ENCODE data around the gene TMCC2.

TMCC2 gene

GRCh38 chr1:205216588-205216987 lies 11.2 kb upstream of the TMCC2 start:
- no peak overlapping the region for H3K27ac ChIP-seq
- TF ChIP-seq CTCF (IDR thresholded peaks at IDR 0.05) (no peak), ZFX (IDR thresholded peaks at IDR 0.05; ENCODE audit: borderline replicate concordance) (no peak)

- TF ChIP-seq CTCF (IDR thresholded peaks at IDR 0.05) (no peak), ZFX (IDR thresholded peaks at IDR 0.05; ENCODE audit: borderline replicate concordance) (no peak)
Observed at GRCh38 chr1:205217418-205217817, 10.3 kb upstream of the TMCC2 start.

GRCh38 chr1:205220421-205220820 lies 7.3 kb upstream of the TMCC2 start:
- no peak overlapping the region for H3K27ac ChIP-seq
- TF ChIP-seq ZFX (IDR thresholded peaks at IDR 0.05; ENCODE audit: borderline replicate concordance) = no peak
- no peak for TF ChIP-seq CTCF (IDR thresholded peaks at IDR 0.05)

More at GRCh38 chr1:205217418-205217817, 10.3 kb upstream of the TMCC2 start:
- H3K27ac ChIP-seq = no peak overlapping the region

- TF ChIP-seq CTCF (IDR thresholded peaks at IDR 0.05) (no peak), ZFX (IDR thresholded peaks at IDR 0.05; ENCODE audit: borderline replicate concordance) (no peak)
- no peak overlapping the region for H3K27ac ChIP-seq
Observed at GRCh38 chr1:205224736-205225135, 3.0 kb upstream of the TMCC2 start.

GRCh38 chr1:205225901-205226765 lies 1.6 kb upstream of the TMCC2 start:
- no peak overlapping the region for H3K27ac ChIP-seq
- TF ChIP-seq CTCF (IDR thresholded peaks at IDR 0.05) (no peak), ZFX (IDR thresholded peaks at IDR 0.05; ENCODE audit: borderline replicate concordance) (no peak)

- TF ChIP-seq ZFX (IDR thresholded peaks at IDR 0.05; ENCODE audit: borderline replicate concordance) (no peak), CTCF (IDR thresholded peaks at IDR 0.05) (no peak)
- no peak overlapping the region for H3K27ac ChIP-seq
Observed at GRCh38 chr1:205226868-205227583, 720 bp upstream of the TMCC2 start.

GRCh38 chr1:205228093-205228521 lies 361 bp downstream of the TMCC2 start:
- H3K27ac ChIP-seq = no peak overlapping the region
- TF ChIP-seq ZFX (IDR thresholded peaks at IDR 0.05; ENCODE audit: borderline replicate concordance) = no peak
- no peak for TF ChIP-seq CTCF (IDR thresholded peaks at IDR 0.05)
